Measurements from ENCODE around the gene APPL2.

APPL2 gene

GRCh38 chr12:105168006-105168405 is 68.0 kb downstream of the APPL2 start:
- Histone ChIP-seq H3K36me3 (ENCODE audit: low read depth) (peaks cover 91% of the 10 kb centered on the region), H3K9me3 (ENCODE audit: severe bottlenecking) (no peaks in the 10 kb centered on the region), H3K4me1 (ENCODE audit: insufficient read depth, poor library complexity, severe bottlenecking) (no peaks in the 10 kb centered on the region), H3K27me3 (ENCODE audit: insufficient read depth, poor library complexity, severe bottlenecking) (no peaks in the 10 kb centered on the region), H3K4me3 (ENCODE audit: severe bottlenecking) (no peak overlapping the region), H3K27ac (ENCODE audit: poor library complexity, severe bottlenecking) (no peak overlapping the region)
- DNase-seq (ENCODE audit: low spot score) (no peak), ATAC-seq (ENCODE audit: low read depth) (no peak)
- TF ChIP-seq CTCF (IDR thresholded peaks at IDR 0.05; ENCODE audit: poor library complexity, severe bottlenecking), result no peak

- Histone ChIP-seq H3K36me3 (ENCODE audit: low read depth) (peaks cover 94% of the 10 kb centered on the region), H3K27me3 (ENCODE audit: insufficient read depth, poor library complexity, severe bottlenecking) (no peaks in the 10 kb centered on the region), H3K4me1 (ENCODE audit: insufficient read depth, poor library complexity, severe bottlenecking) (no peaks in the 10 kb centered on the region), H3K9me3 (ENCODE audit: severe bottlenecking) (no peaks in the 10 kb centered on the region), H3K4me3 (ENCODE audit: severe bottlenecking) (no peak overlapping the region), H3K27ac (ENCODE audit: poor library complexity, severe bottlenecking) (no peak overlapping the region)
- ATAC-seq (ENCODE audit: low read depth) (no peak), DNase-seq (ENCODE audit: low spot score) (no peak)
- TF ChIP-seq CTCF (IDR thresholded peaks at IDR 0.05; ENCODE audit: poor library complexity, severe bottlenecking), result no peak
These were observed 68.6 kb downstream of the APPL2 start for GRCh38 chr12:105167346-105167745.

GRCh38 chr12:105166736-105167135 is 69.2 kb downstream of the APPL2 start:
- H3K4me3 ChIP-seq (ENCODE audit: severe bottlenecking), result no peak overlapping the region
- H3K27ac ChIP-seq (ENCODE audit: poor library complexity, severe bottlenecking), result no peak overlapping the region
- ATAC-seq (ENCODE audit: low read depth) (no peak), DNase-seq (ENCODE audit: low spot score) (no peak)
- no peak for TF ChIP-seq CTCF (IDR thresholded peaks at IDR 0.05; ENCODE audit: poor library complexity, severe bottlenecking)
- H3K9me3 ChIP-seq (ENCODE audit: severe bottlenecking), result no peaks in the 10 kb centered on the region
- no peaks in the 10 kb centered on the region for H3K27me3 ChIP-seq (ENCODE audit: insufficient read depth, poor library complexity, severe bottlenecking)
- H3K36me3 ChIP-seq (ENCODE audit: low read depth), result peaks cover 94% of the 10 kb centered on the region
- H3K4me1 ChIP-seq (ENCODE audit: insufficient read depth, poor library complexity, severe bottlenecking), result no peaks in the 10 kb centered on the region

DNA sequence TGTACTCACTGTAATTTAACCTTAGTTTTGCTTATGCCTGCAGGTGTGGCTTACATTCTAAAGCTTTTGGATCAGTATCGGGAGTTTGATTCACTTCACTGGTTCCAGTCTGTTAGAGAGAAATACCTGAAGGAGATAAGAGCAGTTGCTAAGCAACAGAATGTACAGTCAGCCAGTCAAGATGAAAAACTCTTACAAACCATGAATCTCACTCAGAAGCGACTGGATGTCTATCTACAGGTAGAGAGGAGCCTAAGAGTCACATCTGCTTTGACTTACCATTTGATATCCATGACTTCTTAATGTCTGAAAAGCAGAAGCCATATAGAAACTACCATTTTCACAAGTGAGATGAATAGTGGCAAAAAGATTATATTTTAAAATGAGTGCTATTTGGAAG is 71.9 kb downstream of the APPL2 start:
- ATAC-seq (ENCODE audit: low read depth), result no peak
- no peak for DNase-seq (ENCODE audit: low spot score)
- no peak overlapping the region for H3K27ac ChIP-seq (ENCODE audit: poor library complexity, severe bottlenecking)
- peaks cover 98% of the 10 kb centered on the region for H3K36me3 ChIP-seq (ENCODE audit: low read depth)
- no peaks in the 10 kb centered on the region for H3K4me1 ChIP-seq (ENCODE audit: insufficient read depth, poor library complexity, severe bottlenecking)
- H3K4me3 ChIP-seq (ENCODE audit: severe bottlenecking), result no peak overlapping the region
- no peaks in the 10 kb centered on the region for H3K9me3 ChIP-seq (ENCODE audit: severe bottlenecking)
- no peaks in the 10 kb centered on the region for H3K27me3 ChIP-seq (ENCODE audit: insufficient read depth, poor library complexity, severe bottlenecking)
- TF ChIP-seq CTCF (IDR thresholded peaks at IDR 0.05; ENCODE audit: poor library complexity, severe bottlenecking), result no peak

DNA sequence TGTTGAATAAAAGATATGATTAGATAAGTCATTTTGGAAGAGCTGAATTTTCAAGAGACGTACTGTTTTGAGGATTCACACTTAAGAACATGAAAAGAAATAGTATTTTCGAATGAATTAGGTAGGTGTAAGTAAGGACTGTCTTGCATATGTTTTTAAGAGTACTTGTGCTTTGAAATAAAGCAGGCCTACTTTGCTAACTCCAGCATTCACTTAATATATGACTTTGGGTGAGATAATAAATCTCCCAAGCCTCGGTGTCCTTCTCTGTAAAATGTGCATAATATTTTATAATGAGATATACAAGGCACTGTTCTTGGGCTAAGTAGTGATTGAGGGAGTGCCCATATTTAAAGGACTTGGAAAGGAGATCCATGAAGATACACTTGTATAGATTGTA is 73.8 kb downstream of the APPL2 start:
- no peak overlapping the region for H3K4me3 ChIP-seq (ENCODE audit: severe bottlenecking)
- no peak overlapping the region for H3K27ac ChIP-seq (ENCODE audit: poor library complexity, severe bottlenecking)
- no peaks in the 10 kb centered on the region for H3K27me3 ChIP-seq (ENCODE audit: insufficient read depth, poor library complexity, severe bottlenecking)
- DNase-seq (ENCODE audit: low spot score) (no peak), ATAC-seq (ENCODE audit: low read depth) (no peak)
- no peaks in the 10 kb centered on the region for H3K9me3 ChIP-seq (ENCODE audit: severe bottlenecking)
- peaks cover 96% of the 10 kb centered on the region for H3K36me3 ChIP-seq (ENCODE audit: low read depth)
- no peak for TF ChIP-seq CTCF (IDR thresholded peaks at IDR 0.05; ENCODE audit: poor library complexity, severe bottlenecking)
- no peaks in the 10 kb centered on the region for H3K4me1 ChIP-seq (ENCODE audit: insufficient read depth, poor library complexity, severe bottlenecking)
